Activated gamma-delta T cell treated with Interleukin-2 at 50 U/mL for 16 hours (primary cell): ENCODE data around the gene GLMP.

Experiments used
- DNase-seq: peaks from one replicate; pipeline ENCODE4 v3.0.0-alpha.2; 2020

GLMP gene

GRCh38 chr1:156285437-156285836, 10.0 kb downstream of the GLMP start:
- DNase-seq: no peak

- no peak for DNase-seq
These were observed 10.7 kb downstream of the GLMP start for GRCh38 chr1:156284757-156285156.

- no peak for DNase-seq
These were observed 11.4 kb downstream of the GLMP start, which contains the start of gene TMEM79 for GRCh38 chr1:156284112-156284511. TSS of gene TMEM79 (plus strand) at chr1:156284325. CDS start at chr1:156285227, 902 bp downstream.

GRCh38 chr1:156283521-156283920, 12.0 kb downstream of the GLMP start:
- DNase-seq: no peak

GRCh38 chr1:156282479-156283222, 12.8 kb downstream of the GLMP start, which contains the start of gene SMG5:
TSS of gene SMG5 (minus strand) at chr1:156282825. CDS start at chr1:156282680, 145 bp downstream.
- peak; percentile 94 for DNase-seq

GRCh38 chr1:156281693-156282478, 13.6 kb downstream of the GLMP start:
- DNase-seq: no peak

GRCh38 chr1:156281281-156281680, 14.2 kb downstream of the GLMP start:
- no peak for DNase-seq

- no peak for DNase-seq
These were observed 15.6 kb downstream of the GLMP start for GRCh38 chr1:156279837-156280236.

GRCh38 chr1:156276966-156277381, 18.5 kb downstream of the GLMP start:
- no peak for DNase-seq

- DNase-seq: no peak
These were observed 18.9 kb downstream of the GLMP start for GRCh38 chr1:156276532-156276931.

GRCh38 chr1:156270314-156270713, 25.2 kb downstream of the GLMP start:
- no peak for DNase-seq

GRCh38 chr1:156268336-156268735, 27.1 kb downstream of the GLMP start:
- no peak for DNase-seq

GRCh38 chr1:156266051-156266450, 29.4 kb downstream of the GLMP start:
- no peak for DNase-seq

- DNase-seq: no peak
These were observed 32.2 kb downstream of the GLMP start for GRCh38 chr1:156263288-156263655.

GRCh38 chr1:156262461-156263287, 32.8 kb downstream of the GLMP start:
- no peak for DNase-seq

- DNase-seq: no peak
These were observed 34.6 kb downstream of the GLMP start for GRCh38 chr1:156260896-156261295.

GRCh38 chr1:156259805-156260204, 35.7 kb downstream of the GLMP start:
- DNase-seq: no peak

- DNase-seq: no peak
These were observed 36.6 kb downstream of the GLMP start for GRCh38 chr1:156258859-156259258.

GRCh38 chr1:156257711-156258110, 37.8 kb downstream of the GLMP start:
- DNase-seq: no peak

- no peak for DNase-seq
These were observed 41.8 kb downstream of the GLMP start for GRCh38 chr1:156253634-156254033.

- DNase-seq: no peak
These were observed 44.0 kb downstream of the GLMP start for GRCh38 chr1:156251527-156251926.

- no peak for DNase-seq
These were observed 45.9 kb downstream of the GLMP start for GRCh38 chr1:156249593-156249992.

- no peak for DNase-seq
These were observed 47.2 kb downstream of the GLMP start for GRCh38 chr1:156248323-156248683.
